GM23338 (cell line): ENCODE measurements around the gene TENM4. TPM values are rescaled to one million over a fixed set of nuclear protein-coding genes. Genes with fewer than 3 reads are reported as not detected.

Experiments
- ATAC-seq: fragments of 200-7000 bp; cut with Tn5 transposase; 3 replicates; pipeline ENCODE4 v1.9.1; 2020
- DNase-seq: peaks from one replicate; pipeline ENCODE4 v3.0.0-alpha.2; 2015; ENCODE audit warnings: low spot score
- H2AFZ ChIP-seq: fragments of 200-600 bp; sonication (generic); 2 replicates; pipeline ENCODE4 v1.8.0; 2016; ENCODE audit warnings: antibody characterized with exemption, mild to moderate bottlenecking, moderate library complexity
- H3F3A ChIP-seq: fragments of 200-600 bp; sonication (generic); replicated peaks from 2 replicates; pipeline ENCODE4 v1.8.0; 2017; ENCODE audit warnings: antibody characterized with exemption, mixed run types, low read depth
- H3K27ac ChIP-seq: fragments of 200-600 bp; sonication (generic); 2 replicates; pipeline ENCODE4 v1.6.1; 2016; ENCODE audit warnings: low read depth
- H3K27me3 ChIP-seq: fragments of 200-600 bp; sonication (generic); 2 replicates; pipeline ENCODE4 v1.8.0; 2016; ENCODE audit warnings: mild to moderate bottlenecking, mixed run types, moderate library complexity; ENCODE audit not compliant: insufficient read depth
- H3K36me3 ChIP-seq: fragments of 200-600 bp; sonication (generic); 2 replicates; pipeline ENCODE4 v1.8.0; 2016; ENCODE audit warnings: mild to moderate bottlenecking; ENCODE audit not compliant: insufficient read depth
- H3K4me1 ChIP-seq: fragments of 200-600 bp; sonication (generic); 2 replicates; pipeline ENCODE4 v1.8.0; 2016; ENCODE audit warnings: mild to moderate bottlenecking, moderate library complexity; ENCODE audit not compliant: insufficient read depth
- H3K4me2 ChIP-seq: fragments of 200-600 bp; sonication (generic); 2 replicates; pipeline ENCODE4 v1.7.1; 2017; ENCODE audit warnings: mixed run types
- H3K4me3 ChIP-seq: fragments of 200-600 bp; sonication (generic); 2 replicates; pipeline ENCODE4 v1.6.1; 2016; ENCODE audit warnings: mixed run types
- H3K79me2 ChIP-seq: fragments of 200-600 bp; sonication (generic); replicated peaks from 2 replicates; pipeline ENCODE4 v1.8.0; 2017; ENCODE audit warnings: mild to moderate bottlenecking; ENCODE audit not compliant: insufficient read depth
- H3K9me2 ChIP-seq: fragments of 200-600 bp; sonication (generic); 2 replicates; pipeline ENCODE4 v1.8.0; 2017; ENCODE audit not compliant: insufficient read depth
- H4K20me1 ChIP-seq: fragments of 200-600 bp; sonication (generic); replicated peaks from 2 replicates; pipeline ENCODE4 v1.8.0; 2017; ENCODE audit warnings: mild to moderate bottlenecking; ENCODE audit not compliant: insufficient read depth
- H3K27ac Mint-ChIP-seq: 2 replicates; pipeline ENCODE4 v1.8.0; 2020; ENCODE audit warnings: inconsistent platforms, mild to moderate bottlenecking, moderate library complexity, mixed read lengths
- H3K27me3 Mint-ChIP-seq: 3 replicates; pipeline ENCODE4 v1.8.0; 2022; ENCODE audit warnings: low read depth, mild to moderate bottlenecking, moderate library complexity, mixed read lengths, inconsistent platforms; ENCODE audit not compliant: insufficient read depth, poor library complexity
- H3K36me3 Mint-ChIP-seq: 3 replicates; pipeline ENCODE4 v1.8.0; 2021; ENCODE audit warnings: low read depth, mild to moderate bottlenecking, inconsistent platforms, moderate library complexity, mixed read lengths
- H3K4me1 Mint-ChIP-seq: 3 replicates; pipeline ENCODE4 v1.8.0; 2020; ENCODE audit warnings: mild to moderate bottlenecking, inconsistent platforms, mixed read lengths
- H3K4me3 Mint-ChIP-seq: 3 replicates; pipeline ENCODE4 v1.8.0; 2021; ENCODE audit warnings: moderate library complexity, mild to moderate bottlenecking, inconsistent platforms, mixed read lengths
- H3K9me3 Mint-ChIP-seq: 3 replicates; pipeline ENCODE4 v1.8.0; 2020; ENCODE audit warnings: moderate library complexity, mild to moderate bottlenecking, inconsistent platforms, mixed read lengths
- CREB1 ChIP-seq: fragments of 250-450 bp; sonication (Bioruptor Pico); IDR thresholded peaks from 2 replicates; pipeline ENCODE4 v1.5.0; 2020; ENCODE audit warnings: low read depth, mild to moderate bottlenecking, moderate library complexity
- CTCF ChIP-seq, 2 experiments: fragments of 200-600 bp in 1 of 2; sonication (generic) in 1 of 2; conservative IDR thresholded peaks; 2 replicates each; pipeline versions ENCODE4 v1.5.1 to v1.6.1; 2016 to 2017; ENCODE audit warnings: antibody characterized with exemption in 2 of 2, low read depth in 2 of 2, mild to moderate bottlenecking in 2 of 2, moderate library complexity in 1 of 2
- EZH2 ChIP-seq: fragments of 200-600 bp; sonication (generic); IDR thresholded peaks from one replicate; pipeline ENCODE4 v1.8.0; 2017; ENCODE audit warnings: antibody characterized with exemption, mild to moderate bottlenecking, low read depth; ENCODE audit not compliant: unreplicated experiment
- EZH2phosphoT487 ChIP-seq: fragments of 200-600 bp; sonication (generic); IDR thresholded peaks from one replicate; pipeline ENCODE4 v1.8.1; 2018; ENCODE audit warnings: antibody characterized with exemption; ENCODE audit not compliant: unreplicated experiment
- JUNB ChIP-seq: IDR thresholded peaks from one replicate; pipeline ENCODE4 v1.6.1; 2016; ENCODE audit warnings: antibody characterized with exemption; ENCODE audit not compliant: unreplicated experiment
- NANOG ChIP-seq: IDR thresholded peaks from 2 replicates; pipeline ENCODE4 v1.6.1; 2016; ENCODE audit warnings: antibody characterized with exemption, borderline replicate concordance
- STAT1 ChIP-seq: IDR thresholded peaks from one replicate; pipeline ENCODE4 v1.6.1; 2016; ENCODE audit warnings: antibody characterized with exemption; ENCODE audit not compliant: unreplicated experiment
- ZNF114 ChIP-seq: fragments of 250-450 bp; sonication (Bioruptor Pico); IDR thresholded peaks from 2 replicates; pipeline ENCODE4 v1.5.0; 2020; ENCODE audit warnings: mild to moderate bottlenecking, moderate library complexity
- ZNF331 ChIP-seq: fragments of 250-450 bp; sonication (Bioruptor Pico); IDR thresholded peaks from 2 replicates; pipeline ENCODE4 v1.5.0; 2020; ENCODE audit warnings: low read depth, mild to moderate bottlenecking, moderate library complexity
- polyA plus RNA-seq: library from polyadenylated mRNA; unstranded; fragments of >200 nt; fragmentation: Nextera tagmentation; extraction: Ambion mirVana; gene quantifications from 2 replicates; pipeline ENCODE4 v1.2.1, GENCODE V29; 2016
- total RNA-seq: library from RNA; depleted of rRNA; stranded (reverse); fragments of >200 nt; shearing (Covaris generic); gene quantifications from 2 replicates; pipeline ENCODE4 v1.2.3, GENCODE V29; 2014
- TF ChIP-seq, protein P1 (sequence below): fragments of 250-450 bp; sonication (Bioruptor Pico); IDR thresholded peaks from 2 replicates; pipeline ENCODE4 v1.5.0; 2020; ENCODE audit warnings: mild to moderate bottlenecking, moderate library complexity

TENM4 gene
- total and polyA plus RNA-seq, 2 experiments from 2014 or later: 7.3 TPM

DNA sequence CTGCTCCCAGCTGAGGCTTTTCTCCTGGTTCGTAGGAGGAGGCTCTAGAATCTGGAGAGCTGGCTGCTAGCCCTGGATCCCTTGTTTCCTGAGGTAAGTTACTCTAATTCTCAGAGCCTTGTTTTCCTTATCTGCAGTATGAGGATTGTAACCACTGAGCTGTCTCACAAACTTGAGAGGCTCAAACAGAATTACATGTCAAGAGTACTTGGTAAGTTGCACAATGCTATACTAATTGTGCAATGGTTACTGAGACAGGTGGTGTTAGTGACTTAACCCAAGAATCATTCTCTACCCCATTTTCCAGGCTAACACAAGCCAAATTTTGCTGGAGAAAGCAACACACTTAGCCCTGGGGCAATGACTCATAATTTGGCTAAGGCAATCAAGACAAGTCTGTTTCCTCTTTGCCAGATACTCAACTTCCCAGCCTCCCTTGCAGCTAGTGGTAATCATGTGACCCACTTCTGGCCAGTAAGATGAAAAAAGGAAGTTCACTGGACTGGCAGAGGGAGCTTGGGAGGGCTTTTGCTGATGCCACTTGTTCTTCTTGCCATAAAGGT is 348.0 kb downstream of the TENM4 start (continued):
- no peak for TF ChIP-seq CTCF (conservative IDR thresholded peaks at IDR 0.05; ENCODE audit: low read depth in 2 of 2)

DNA sequence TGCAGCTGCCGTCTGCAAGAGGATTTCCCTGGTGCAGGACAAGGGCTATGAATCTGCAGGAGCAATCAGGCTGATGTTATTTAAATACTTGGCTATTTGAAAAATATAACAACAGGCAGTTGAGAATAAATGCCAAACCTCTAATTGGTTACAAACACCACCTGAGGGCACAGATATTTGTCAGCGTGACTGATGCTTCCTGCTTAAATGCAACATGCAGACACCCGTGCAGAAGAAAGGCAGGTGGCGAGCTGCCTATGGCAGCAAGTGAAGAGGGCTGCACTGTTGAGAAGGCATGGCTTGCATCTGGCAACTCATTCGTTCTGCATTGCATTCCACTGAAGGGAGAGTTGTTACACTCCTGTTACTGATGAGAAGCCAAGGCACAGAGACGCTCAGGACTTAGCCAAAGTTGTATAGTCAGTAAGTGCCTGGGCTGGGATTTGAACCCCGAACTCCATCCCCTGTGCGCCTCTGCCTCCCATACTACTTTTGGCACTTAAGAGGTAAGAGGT is 350.6 kb downstream of the TENM4 start:
- Mint-ChIP-seq H3K4me1 (peaks cover 39% of the 10 kb centered on the region), H3K27me3 (no peaks in the 10 kb centered on the region), H3K4me3 (no peak overlapping the region), H3K27ac (no peak overlapping the region), H3K9me3 (no peaks in the 10 kb centered on the region), H3K36me3 (no peaks in the 10 kb centered on the region)
- no peak overlapping the region for H2AFZ ChIP-seq
- H3K27me3 ChIP-seq: no peaks in the 10 kb centered on the region
- DNase-seq (no peak), ATAC-seq (no peak)
- no peaks in the 10 kb centered on the region for H4K20me1 ChIP-seq
- H3F3A ChIP-seq: no peaks in the 10 kb centered on the region
- no peaks in the 10 kb centered on the region for H3K36me3 ChIP-seq
- peaks cover 5% of the 10 kb centered on the region for H3K9me2 ChIP-seq
- no peaks in the 10 kb centered on the region for H3K79me2 ChIP-seq
- H3K4me1 ChIP-seq: peaks cover 8% of the 10 kb centered on the region; the same call in 1 of the 2 replicates
- no peak overlapping the region for H3K4me3 ChIP-seq
- H3K4me2 ChIP-seq: no peak overlapping the region
- no peak for TF ChIP-seq EZH2phosphoT487
- no peak for TF ChIP-seq NANOG
- TF ChIP-seq ZNF114: no peak
- TF ChIP-seq CTCF (conservative IDR thresholded peaks at IDR 0.05; ENCODE audit: low read depth in 2 of 2): no peak
- no peak for TF ChIP-seq EZH2
- TF ChIP-seq ZNF331 (CRISPR knock-in tag): no peak
- TF ChIP-seq STAT1: no peak
- TF ChIP-seq CREB1 (CRISPR knock-in tag): no peak
- TF ChIP-seq, protein P1, sequence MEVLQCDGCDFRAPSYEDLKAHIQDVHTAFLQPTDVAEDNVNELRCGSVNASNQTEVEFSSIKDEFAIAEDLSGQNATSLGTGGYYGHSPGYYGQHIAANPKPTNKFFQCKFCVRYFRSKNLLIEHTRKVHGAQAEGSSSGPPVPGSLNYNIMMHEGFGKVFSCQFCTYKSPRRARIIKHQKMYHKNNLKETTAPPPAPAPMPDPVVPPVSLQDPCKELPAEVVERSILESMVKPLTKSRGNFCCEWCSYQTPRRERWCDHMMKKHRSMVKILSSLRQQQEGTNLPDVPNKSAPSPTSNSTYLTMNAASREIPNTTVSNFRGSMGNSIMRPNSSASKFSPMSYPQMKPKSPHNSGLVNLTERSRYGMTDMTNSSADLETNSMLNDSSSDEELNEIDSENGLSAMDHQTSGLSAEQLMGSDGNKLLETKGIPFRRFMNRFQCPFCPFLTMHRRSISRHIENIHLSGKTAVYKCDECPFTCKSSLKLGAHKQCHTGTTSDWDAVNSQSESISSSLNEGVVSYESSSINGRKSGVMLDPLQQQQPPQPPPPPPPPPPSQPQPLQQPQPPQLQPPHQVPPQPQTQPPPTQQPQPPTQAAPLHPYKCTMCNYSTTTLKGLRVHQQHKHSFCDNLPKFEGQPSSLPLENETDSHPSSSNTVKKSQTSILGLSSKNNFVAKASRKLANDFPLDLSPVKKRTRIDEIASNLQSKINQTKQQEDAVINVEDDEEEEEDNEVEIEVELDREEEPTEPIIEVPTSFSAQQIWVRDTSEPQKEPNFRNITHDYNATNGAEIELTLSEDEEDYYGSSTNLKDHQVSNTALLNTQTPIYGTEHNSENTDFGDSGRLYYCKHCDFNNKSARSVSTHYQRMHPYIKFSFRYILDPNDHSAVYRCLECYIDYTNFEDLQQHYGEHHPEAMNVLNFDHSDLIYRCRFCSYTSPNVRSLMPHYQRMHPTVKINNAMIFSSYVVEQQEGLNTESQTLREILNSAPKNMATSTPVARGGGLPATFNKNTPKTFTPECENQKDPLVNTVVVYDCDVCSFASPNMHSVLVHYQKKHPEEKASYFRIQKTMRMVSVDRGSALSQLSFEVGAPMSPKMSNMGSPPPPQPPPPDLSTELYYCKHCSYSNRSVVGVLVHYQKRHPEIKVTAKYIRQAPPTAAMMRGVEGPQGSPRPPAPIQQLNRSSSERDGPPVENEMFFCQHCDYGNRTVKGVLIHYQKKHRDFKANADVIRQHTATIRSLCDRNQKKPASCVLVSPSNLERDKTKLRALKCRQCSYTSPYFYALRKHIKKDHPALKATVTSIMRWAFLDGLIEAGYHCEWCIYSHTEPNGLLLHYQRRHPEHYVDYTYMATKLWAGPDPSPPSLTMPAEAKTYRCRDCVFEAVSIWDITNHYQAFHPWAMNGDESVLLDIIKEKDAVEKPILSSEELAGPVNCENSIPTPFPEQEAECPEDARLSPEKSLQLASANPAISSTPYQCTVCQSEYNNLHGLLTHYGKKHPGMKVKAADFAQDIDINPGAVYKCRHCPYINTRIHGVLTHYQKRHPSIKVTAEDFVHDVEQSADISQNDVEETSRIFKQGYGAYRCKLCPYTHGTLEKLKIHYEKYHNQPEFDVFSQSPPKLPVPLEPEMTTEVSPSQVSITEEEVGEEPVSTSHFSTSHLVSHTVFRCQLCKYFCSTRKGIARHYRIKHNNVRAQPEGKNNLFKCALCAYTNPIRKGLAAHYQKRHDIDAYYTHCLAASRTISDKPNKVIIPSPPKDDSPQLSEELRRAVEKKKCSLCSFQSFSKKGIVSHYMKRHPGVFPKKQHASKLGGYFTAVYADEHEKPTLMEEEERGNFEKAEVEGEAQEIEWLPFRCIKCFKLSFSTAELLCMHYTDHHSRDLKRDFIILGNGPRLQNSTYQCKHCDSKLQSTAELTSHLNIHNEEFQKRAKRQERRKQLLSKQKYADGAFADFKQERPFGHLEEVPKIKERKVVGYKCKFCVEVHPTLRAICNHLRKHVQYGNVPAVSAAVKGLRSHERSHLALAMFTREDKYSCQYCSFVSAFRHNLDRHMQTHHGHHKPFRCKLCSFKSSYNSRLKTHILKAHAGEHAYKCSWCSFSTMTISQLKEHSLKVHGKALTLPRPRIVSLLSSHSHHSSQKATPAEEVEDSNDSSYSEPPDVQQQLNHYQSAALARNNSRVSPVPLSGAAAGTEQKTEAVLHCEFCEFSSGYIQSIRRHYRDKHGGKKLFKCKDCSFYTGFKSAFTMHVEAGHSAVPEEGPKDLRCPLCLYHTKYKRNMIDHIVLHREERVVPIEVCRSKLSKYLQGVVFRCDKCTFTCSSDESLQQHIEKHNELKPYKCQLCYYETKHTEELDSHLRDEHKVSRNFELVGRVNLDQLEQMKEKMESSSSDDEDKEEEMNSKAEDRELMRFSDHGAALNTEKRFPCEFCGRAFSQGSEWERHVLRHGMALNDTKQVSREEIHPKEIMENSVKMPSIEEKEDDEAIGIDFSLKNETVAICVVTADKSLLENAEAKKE (CRISPR knock-in tag): no peak
- no peak for TF ChIP-seq JUNB
- H3K27ac ChIP-seq: no peak overlapping the region
